H1 (cell line): Measurements from ENCODE around the gene R3HDM2. TPM values are rescaled to one million over a fixed set of nuclear protein-coding genes. Genes with fewer than 3 reads are reported as not detected.

Experiments used
- CHD1 ChIP-seq: IDR thresholded peaks from 2 replicates; pipeline ENCODE4 v1.6.1; 2012; ENCODE audit warnings: low read depth, low read length, improper control_type of control experiment
- PHF8 ChIP-seq: fragments of 200-600 bp; sonication (generic); conservative IDR thresholded peaks from 2 replicates; pipeline ENCODE4 v1.7.1; 2012; ENCODE audit warnings: low read depth, mild to moderate bottlenecking, inconsistent platforms, low read length, moderate library complexity
- RBBP5 ChIP-seq: IDR thresholded peaks from 2 replicates; pipeline ENCODE4 v1.7.1; 2012; ENCODE audit warnings: low read depth, mild to moderate bottlenecking, inconsistent platforms, low read length, moderate library complexity, borderline replicate concordance
- RXRA ChIP-seq: IDR thresholded peaks from 2 replicates; pipeline ENCODE4 v1.6.1; 2011; ENCODE audit warnings: low read depth, mild to moderate bottlenecking, low read length, moderate library complexity; ENCODE audit not compliant: insufficient read depth
- polyA plus RNA-seq, 7 experiments: library from polyadenylated mRNA; depleted of rRNA in 3 of 7; stranded (reverse) in 5 of 7; unstranded in 2 of 7; fragments of >200 nt in 5 of 7; fragments of 200-250 nt in 2 of 7; gene quantifications; 1 replicate in 5 of 7; 2 replicates in 1 of 7; 4 replicates in 1 of 7; pipeline versions ENCODE4 v1.2.1 to v1.2.3, GENCODE V29; 2011 to 2013; ENCODE audit warnings: missing spikeins in 2 of 7, mixed read lengths in 2 of 7
- total RNA-seq: library from RNA; stranded (reverse); fragmentation: NEBNext Ultra II Directional; extraction: Animal tissue kit (Norgen Biotek cat#: 25700); gene quantifications from 2 replicates; pipeline ENCODE4 v1.2.1, GENCODE V29; 2021
- TF ChIP-seq, protein P1 (sequence below): fragments of 300-600 bp; sonication (generic); IDR thresholded peaks from 2 replicates; pipeline ENCODE4 v1.7.1; 2012; ENCODE audit warnings: low read length, moderate library complexity, mild to moderate bottlenecking, inconsistent platforms; ENCODE audit not compliant: insufficient replicate concordance
- TF ChIP-seq, protein P2 (sequence below), 3 experiments: IDR thresholded peaks; 1 replicate in 2 of 3; 2 replicates in 1 of 3; pipeline versions ENCODE4 v1.5.1 to v1.6.1; 2011; ENCODE audit warnings: low read length in 3 of 3, mild to moderate bottlenecking in 3 of 3, inconsistent platforms in 2 of 3, low read depth in 1 of 3, moderate library complexity in 1 of 3; ENCODE audit not compliant: insufficient read depth in 1 of 3; ENCODE audit errors: control extremely low read depth in 1 of 3

The R3HDM2 gene
- total and polyA plus RNA-seq, 2 of the 8 experiments (the other 6 are each of a cell fraction or from before 2014, with no cell fraction given) = 25.6 to 27.0 TPM

DNA sequence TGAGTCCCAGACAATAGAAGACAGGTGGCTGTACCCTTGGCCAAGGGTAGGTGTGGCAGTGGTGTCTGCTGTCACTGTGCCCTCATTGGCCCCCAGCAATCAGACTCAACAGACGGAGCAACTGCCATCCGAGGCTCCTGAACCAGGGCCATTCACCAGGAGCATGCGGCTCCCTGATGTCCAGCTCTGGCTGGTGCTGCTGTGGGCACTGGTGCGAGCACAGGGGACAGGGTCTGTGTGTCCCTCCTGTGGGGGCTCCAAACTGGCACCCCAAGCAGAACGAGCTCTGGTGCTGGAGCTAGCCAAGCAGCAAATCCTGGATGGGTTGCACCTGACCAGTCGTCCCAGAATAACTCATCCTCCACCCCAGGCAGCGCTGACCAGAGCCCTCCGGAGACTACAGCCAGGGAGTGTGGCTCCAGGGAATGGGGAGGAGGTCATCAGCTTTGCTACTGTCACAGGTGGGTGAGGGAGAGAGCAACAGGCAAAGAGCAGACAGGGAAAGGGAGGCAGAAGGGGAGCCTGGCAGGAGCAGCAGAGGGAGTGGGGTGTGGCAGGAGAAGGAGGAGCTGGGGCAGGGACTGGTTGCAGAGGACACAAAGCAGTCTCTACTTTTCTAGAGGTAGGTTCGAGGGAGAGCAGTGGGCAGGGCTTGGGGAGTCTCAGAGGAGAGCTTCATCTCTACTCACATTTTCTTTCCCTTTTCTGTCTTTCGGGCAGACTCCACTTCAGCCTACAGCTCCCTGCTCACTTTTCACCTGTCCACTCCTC, 24.7 kb upstream of the R3HDM2 start (continued):
- TF ChIP-seq, protein P1, sequence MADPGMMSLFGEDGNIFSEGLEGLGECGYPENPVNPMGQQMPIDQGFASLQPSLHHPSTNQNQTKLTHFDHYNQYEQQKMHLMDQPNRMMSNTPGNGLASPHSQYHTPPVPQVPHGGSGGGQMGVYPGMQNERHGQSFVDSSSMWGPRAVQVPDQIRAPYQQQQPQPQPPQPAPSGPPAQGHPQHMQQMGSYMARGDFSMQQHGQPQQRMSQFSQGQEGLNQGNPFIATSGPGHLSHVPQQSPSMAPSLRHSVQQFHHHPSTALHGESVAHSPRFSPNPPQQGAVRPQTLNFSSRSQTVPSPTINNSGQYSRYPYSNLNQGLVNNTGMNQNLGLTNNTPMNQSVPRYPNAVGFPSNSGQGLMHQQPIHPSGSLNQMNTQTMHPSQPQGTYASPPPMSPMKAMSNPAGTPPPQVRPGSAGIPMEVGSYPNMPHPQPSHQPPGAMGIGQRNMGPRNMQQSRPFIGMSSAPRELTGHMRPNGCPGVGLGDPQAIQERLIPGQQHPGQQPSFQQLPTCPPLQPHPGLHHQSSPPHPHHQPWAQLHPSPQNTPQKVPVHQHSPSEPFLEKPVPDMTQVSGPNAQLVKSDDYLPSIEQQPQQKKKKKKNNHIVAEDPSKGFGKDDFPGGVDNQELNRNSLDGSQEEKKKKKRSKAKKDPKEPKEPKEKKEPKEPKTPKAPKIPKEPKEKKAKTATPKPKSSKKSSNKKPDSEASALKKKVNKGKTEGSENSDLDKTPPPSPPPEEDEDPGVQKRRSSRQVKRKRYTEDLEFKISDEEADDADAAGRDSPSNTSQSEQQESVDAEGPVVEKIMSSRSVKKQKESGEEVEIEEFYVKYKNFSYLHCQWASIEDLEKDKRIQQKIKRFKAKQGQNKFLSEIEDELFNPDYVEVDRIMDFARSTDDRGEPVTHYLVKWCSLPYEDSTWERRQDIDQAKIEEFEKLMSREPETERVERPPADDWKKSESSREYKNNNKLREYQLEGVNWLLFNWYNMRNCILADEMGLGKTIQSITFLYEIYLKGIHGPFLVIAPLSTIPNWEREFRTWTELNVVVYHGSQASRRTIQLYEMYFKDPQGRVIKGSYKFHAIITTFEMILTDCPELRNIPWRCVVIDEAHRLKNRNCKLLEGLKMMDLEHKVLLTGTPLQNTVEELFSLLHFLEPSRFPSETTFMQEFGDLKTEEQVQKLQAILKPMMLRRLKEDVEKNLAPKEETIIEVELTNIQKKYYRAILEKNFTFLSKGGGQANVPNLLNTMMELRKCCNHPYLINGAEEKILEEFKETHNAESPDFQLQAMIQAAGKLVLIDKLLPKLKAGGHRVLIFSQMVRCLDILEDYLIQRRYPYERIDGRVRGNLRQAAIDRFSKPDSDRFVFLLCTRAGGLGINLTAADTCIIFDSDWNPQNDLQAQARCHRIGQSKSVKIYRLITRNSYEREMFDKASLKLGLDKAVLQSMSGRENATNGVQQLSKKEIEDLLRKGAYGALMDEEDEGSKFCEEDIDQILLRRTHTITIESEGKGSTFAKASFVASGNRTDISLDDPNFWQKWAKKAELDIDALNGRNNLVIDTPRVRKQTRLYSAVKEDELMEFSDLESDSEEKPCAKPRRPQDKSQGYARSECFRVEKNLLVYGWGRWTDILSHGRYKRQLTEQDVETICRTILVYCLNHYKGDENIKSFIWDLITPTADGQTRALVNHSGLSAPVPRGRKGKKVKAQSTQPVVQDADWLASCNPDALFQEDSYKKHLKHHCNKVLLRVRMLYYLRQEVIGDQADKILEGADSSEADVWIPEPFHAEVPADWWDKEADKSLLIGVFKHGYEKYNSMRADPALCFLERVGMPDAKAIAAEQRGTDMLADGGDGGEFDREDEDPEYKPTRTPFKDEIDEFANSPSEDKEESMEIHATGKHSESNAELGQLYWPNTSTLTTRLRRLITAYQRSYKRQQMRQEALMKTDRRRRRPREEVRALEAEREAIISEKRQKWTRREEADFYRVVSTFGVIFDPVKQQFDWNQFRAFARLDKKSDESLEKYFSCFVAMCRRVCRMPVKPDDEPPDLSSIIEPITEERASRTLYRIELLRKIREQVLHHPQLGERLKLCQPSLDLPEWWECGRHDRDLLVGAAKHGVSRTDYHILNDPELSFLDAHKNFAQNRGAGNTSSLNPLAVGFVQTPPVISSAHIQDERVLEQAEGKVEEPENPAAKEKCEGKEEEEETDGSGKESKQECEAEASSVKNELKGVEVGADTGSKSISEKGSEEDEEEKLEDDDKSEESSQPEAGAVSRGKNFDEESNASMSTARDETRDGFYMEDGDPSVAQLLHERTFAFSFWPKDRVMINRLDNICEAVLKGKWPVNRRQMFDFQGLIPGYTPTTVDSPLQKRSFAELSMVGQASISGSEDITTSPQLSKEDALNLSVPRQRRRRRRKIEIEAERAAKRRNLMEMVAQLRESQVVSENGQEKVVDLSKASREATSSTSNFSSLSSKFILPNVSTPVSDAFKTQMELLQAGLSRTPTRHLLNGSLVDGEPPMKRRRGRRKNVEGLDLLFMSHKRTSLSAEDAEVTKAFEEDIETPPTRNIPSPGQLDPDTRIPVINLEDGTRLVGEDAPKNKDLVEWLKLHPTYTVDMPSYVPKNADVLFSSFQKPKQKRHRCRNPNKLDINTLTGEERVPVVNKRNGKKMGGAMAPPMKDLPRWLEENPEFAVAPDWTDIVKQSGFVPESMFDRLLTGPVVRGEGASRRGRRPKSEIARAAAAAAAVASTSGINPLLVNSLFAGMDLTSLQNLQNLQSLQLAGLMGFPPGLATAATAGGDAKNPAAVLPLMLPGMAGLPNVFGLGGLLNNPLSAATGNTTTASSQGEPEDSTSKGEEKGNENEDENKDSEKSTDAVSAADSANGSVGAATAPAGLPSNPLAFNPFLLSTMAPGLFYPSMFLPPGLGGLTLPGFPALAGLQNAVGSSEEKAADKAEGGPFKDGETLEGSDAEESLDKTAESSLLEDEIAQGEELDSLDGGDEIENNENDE = no peak
- TF ChIP-seq CHD1 = no peak
- peak; percentile 16; the same call in 1 of the 2 replicates for TF ChIP-seq PHF8
- no peak for TF ChIP-seq RXRA
- TF ChIP-seq, protein P2, sequence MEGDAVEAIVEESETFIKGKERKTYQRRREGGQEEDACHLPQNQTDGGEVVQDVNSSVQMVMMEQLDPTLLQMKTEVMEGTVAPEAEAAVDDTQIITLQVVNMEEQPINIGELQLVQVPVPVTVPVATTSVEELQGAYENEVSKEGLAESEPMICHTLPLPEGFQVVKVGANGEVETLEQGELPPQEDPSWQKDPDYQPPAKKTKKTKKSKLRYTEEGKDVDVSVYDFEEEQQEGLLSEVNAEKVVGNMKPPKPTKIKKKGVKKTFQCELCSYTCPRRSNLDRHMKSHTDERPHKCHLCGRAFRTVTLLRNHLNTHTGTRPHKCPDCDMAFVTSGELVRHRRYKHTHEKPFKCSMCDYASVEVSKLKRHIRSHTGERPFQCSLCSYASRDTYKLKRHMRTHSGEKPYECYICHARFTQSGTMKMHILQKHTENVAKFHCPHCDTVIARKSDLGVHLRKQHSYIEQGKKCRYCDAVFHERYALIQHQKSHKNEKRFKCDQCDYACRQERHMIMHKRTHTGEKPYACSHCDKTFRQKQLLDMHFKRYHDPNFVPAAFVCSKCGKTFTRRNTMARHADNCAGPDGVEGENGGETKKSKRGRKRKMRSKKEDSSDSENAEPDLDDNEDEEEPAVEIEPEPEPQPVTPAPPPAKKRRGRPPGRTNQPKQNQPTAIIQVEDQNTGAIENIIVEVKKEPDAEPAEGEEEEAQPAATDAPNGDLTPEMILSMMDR (IDR thresholded peaks at IDR 0.05; ENCODE audit: control extremely low read depth in 1 of 3, insufficient read depth in 1 of 3, low read depth in 1 of 3, low read length in 3 of 3) = no peak
- TF ChIP-seq RBBP5 = 0 out of 2 replicates have a peak, but pooled peaks have one; percentile 13
